GM23248 (cell line): ENCODE data around the gene SBF2. TPM values are rescaled to one million over a fixed set of nuclear protein-coding genes. Genes with fewer than 3 reads are reported as not detected.
A peak's percentile ranks its signal among the peaks of the same experiment; 100 is the strongest.
"Not testable (repeated sequence)": the region's sequence is repeated elsewhere in the genome, so short reads cannot be mapped to it uniquely, and the experiment has no call there.

Experiments used
- DNase-seq: peaks from one replicate; pipeline ENCODE4 v3.0.0-alpha.2; 2015
- H2AFZ ChIP-seq: fragments of 200-600 bp; sonication (generic); 2 replicates; pipeline ENCODE4 v1.6.1; 2016; ENCODE audit warnings: antibody characterized with exemption
- H3F3A ChIP-seq: fragments of 200-600 bp; sonication (generic); 2 replicates; pipeline ENCODE4 v1.6.1; 2016; ENCODE audit warnings: mild to moderate bottlenecking, antibody characterized with exemption, mixed run types; ENCODE audit not compliant: insufficient read depth
- H3K27ac ChIP-seq: fragments of 200-600 bp; sonication (generic); 2 replicates; pipeline ENCODE4 v1.5.1; 2016; ENCODE audit warnings: mild to moderate bottlenecking
- H3K27me3 ChIP-seq: fragments of 200-600 bp; sonication (generic); replicated peaks from 2 replicates; pipeline ENCODE4 v1.6.1; 2016; ENCODE audit warnings: mild to moderate bottlenecking; ENCODE audit not compliant: insufficient read depth
- H3K36me3 ChIP-seq: fragments of 200-600 bp; sonication (generic); 2 replicates; pipeline ENCODE4 v1.6.1; 2016; ENCODE audit warnings: low read depth, mild to moderate bottlenecking
- H3K4me1 ChIP-seq: fragments of 200-600 bp; sonication (generic); 2 replicates; pipeline ENCODE4 v1.6.1; 2016; ENCODE audit warnings: mild to moderate bottlenecking; ENCODE audit not compliant: insufficient read depth
- H3K4me2 ChIP-seq: fragments of 200-600 bp; sonication (generic); one replicate; pipeline ENCODE4 v1.6.1; 2016; ENCODE audit warnings: mild to moderate bottlenecking; ENCODE audit not compliant: unreplicated experiment
- H3K4me3 ChIP-seq: fragments of 200-600 bp; sonication (generic); 2 replicates; pipeline ENCODE4 v1.5.1; 2016; ENCODE audit warnings: mild to moderate bottlenecking
- H3K79me2 ChIP-seq: fragments of 200-600 bp; sonication (generic); 2 replicates; pipeline ENCODE4 v1.6.1; 2016; ENCODE audit warnings: mild to moderate bottlenecking; ENCODE audit not compliant: insufficient read depth
- H3K9ac ChIP-seq: fragments of 200-600 bp; sonication (generic); 2 replicates; pipeline ENCODE4 v1.6.1; 2016; ENCODE audit warnings: mild to moderate bottlenecking
- H3K9me2 ChIP-seq: fragments of 200-600 bp; sonication (generic); 2 replicates; pipeline ENCODE4 v1.6.1; 2016; ENCODE audit warnings: mixed run types, mild to moderate bottlenecking, moderate library complexity; ENCODE audit not compliant: insufficient read depth
- H3K9me3 ChIP-seq: fragments of 200-600 bp; sonication (generic); one replicate; pipeline ENCODE4 v1.6.1; 2017; ENCODE audit warnings: low read depth
- H4K20me1 ChIP-seq: fragments of 200-600 bp; sonication (generic); 2 replicates; pipeline ENCODE4 v1.6.0; 2016; ENCODE audit not compliant: insufficient read depth
- EZH2 ChIP-seq: fragments of 200-600 bp; sonication (generic); IDR thresholded peaks from 2 replicates; pipeline ENCODE4 v1.6.1; 2018; ENCODE audit warnings: antibody characterized with exemption, mild to moderate bottlenecking; ENCODE audit not compliant: insufficient read depth, poor library complexity, severe bottlenecking
- EZH2phosphoT487 ChIP-seq: fragments of 200-600 bp; sonication (generic); IDR thresholded peaks from 2 replicates; pipeline ENCODE4 v1.6.1; 2018; ENCODE audit warnings: antibody characterized with exemption, moderate library complexity, mild to moderate bottlenecking, low read depth; ENCODE audit not compliant: insufficient read depth
- WGBS, 2 experiments: methylation state at CpG; one replicate each; pipeline ENCODE4 v1.1.6; 2015 to 2017; ENCODE audit warnings: low lambda C conversion rate in 2 of 2, low coverage in 1 of 2; ENCODE audit errors: missing lambda C conversion rate in 2 of 2; 5-methylcytosine and 5-hydroxymethylcytosine counted together
- in situ Hi-C: fragments of 300-500 bp; cut with MboI; formaldehyde crosslinking; loops from 2 replicates; pipeline ENCODE4 v1.15.0; 2020
- polyA plus RNA-seq: library from polyadenylated mRNA; unstranded; fragments of >200 nt; fragmentation: Nextera tagmentation; extraction: Ambion mirVana; gene quantifications from 2 replicates; pipeline ENCODE4 v1.2.1, GENCODE V29; 2016
- total RNA-seq: library from RNA; depleted of rRNA; stranded (reverse); fragments of >200 nt; shearing (Covaris generic); gene quantifications from 2 replicates; pipeline ENCODE4 v1.2.3, GENCODE V29; 2014

Gene SBF2
- total and polyA plus RNA-seq, 2 experiments from 2014 or later = 21.9 to 32.7 TPM

GRCh38 chr11:10041748-10042446 lies 252.1 kb downstream of the SBF2 start:
- in situ Hi-C loops = no loop called here
- Histone ChIP-seq H4K20me1 (no peaks in the 10 kb centered on the region), H3K9ac (no peak overlapping the region), H2AFZ (no peak overlapping the region), H3F3A (peaks cover 19% of the 10 kb centered on the region), H3K79me2 (peaks cover 24% of the 10 kb centered on the region), H3K9me3 (no peaks in the 10 kb centered on the region), H3K4me2 (peak overlapping the region; percentile 53), H3K4me3 (no peak overlapping the region), H3K4me1 (peaks cover 35% of the 10 kb centered on the region), H3K36me3 (no peaks in the 10 kb centered on the region), H3K27me3 (no peaks in the 10 kb centered on the region), H3K27ac (no peak overlapping the region), H3K9me2 (no peaks in the 10 kb centered on the region)
- TF ChIP-seq EZH2phosphoT487 (no peak), EZH2 (no peak)
- peak; percentile 17 for DNase-seq
- 84 to 86% methylated on average over 2 of the region's 2 CpGs for WGBS, 2 experiments

- no peak overlapping the region for H3K9ac ChIP-seq
Measured at GRCh38 chr11:10041332-10041731, 252.7 kb downstream of the SBF2 start.

GRCh38 chr11:10038521-10039302 lies 255.3 kb downstream of the SBF2 start:
- Histone ChIP-seq H3K9me2 (no peaks in the 10 kb centered on the region), H3K9ac (no peak overlapping the region), H3K27me3 (no peaks in the 10 kb centered on the region), H3F3A (peaks cover 20% of the 10 kb centered on the region), H3K36me3 (no peaks in the 10 kb centered on the region), H3K4me1 (peaks cover 43% of the 10 kb centered on the region), H3K79me2 (peaks cover 19% of the 10 kb centered on the region; the same call in 1 of the 2 replicates), H2AFZ (no peak overlapping the region), H3K9me3 (no peaks in the 10 kb centered on the region), H4K20me1 (no peaks in the 10 kb centered on the region), H3K4me3 (no peak overlapping the region), H3K4me2 (peak overlapping the region; percentile 57), H3K27ac (no peak overlapping the region)
- DNase-seq = peak; percentile 32
- TF ChIP-seq EZH2phosphoT487 (no peak), EZH2 (no peak)
- WGBS, 2 experiments = 11 to 13% methylated on average over 2 of the region's 2 CpGs
- in situ Hi-C loops = no loop called here

More at GRCh38 chr11:10041332-10041731, 252.7 kb downstream of the SBF2 start:
- Histone ChIP-seq H3F3A (peaks cover 20% of the 10 kb centered on the region), H2AFZ (no peak overlapping the region), H3K4me3 (no peak overlapping the region), H3K4me1 (peaks cover 35% of the 10 kb centered on the region), H3K27me3 (no peaks in the 10 kb centered on the region), H3K36me3 (no peaks in the 10 kb centered on the region), H4K20me1 (no peaks in the 10 kb centered on the region), H3K27ac (no peak overlapping the region), H3K79me2 (peaks cover 21% of the 10 kb centered on the region), H3K9me2 (no peaks in the 10 kb centered on the region), H3K9me3 (no peaks in the 10 kb centered on the region), H3K4me2 (no peak overlapping the region)
- TF ChIP-seq EZH2phosphoT487 = no peak
- TF ChIP-seq EZH2 = no peak
- DNase-seq = no peak
- WGBS, 2 experiments = 73 to 79% methylated on average over 2 of the region's 2 CpGs
- in situ Hi-C loops = no loop called here

- H3K9ac ChIP-seq, H3K4me2 ChIP-seq, H4K20me1 ChIP-seq, H3K4me3 ChIP-seq, H3K27ac ChIP-seq, H3K9me3 ChIP-seq, H3K27me3 ChIP-seq, H3K9me2 ChIP-seq, in situ Hi-C loops, H3K36me3 ChIP-seq, H2AFZ ChIP-seq, DNase-seq: not testable (repeated sequence)
- peaks cover 11% of the 10 kb centered on the region; the same call in 1 of the 2 replicates for H3K79me2 ChIP-seq
- 97 to 100% methylated on average over 6 of the region's 6 CpGs for WGBS, 2 experiments
- H3K4me1 ChIP-seq = peaks cover 44% of the 10 kb centered on the region
- H3F3A ChIP-seq = peaks cover 25% of the 10 kb centered on the region
Measured at GRCh38 chr11:10035932-10036331, 258.1 kb downstream of the SBF2 start.
